ENCODE data around the gene ANKRD17.

The ANKRD17 gene

GRCh38 chr4:73237044-73237443, 21.6 kb downstream of the ANKRD17 start:
- no peak for TF ChIP-seq CTCF (IDR thresholded peaks at IDR 0.05)

GRCh38 chr4:73236151-73236550, 22.4 kb downstream of the ANKRD17 start:
- no peak for TF ChIP-seq CTCF (IDR thresholded peaks at IDR 0.05)

- no peak for TF ChIP-seq CTCF (IDR thresholded peaks at IDR 0.05)
These were observed 23.9 kb downstream of the ANKRD17 start for GRCh38 chr4:73234712-73235111.

GRCh38 chr4:73231518-73232487, 26.8 kb downstream of the ANKRD17 start:
- TF ChIP-seq CTCF (IDR thresholded peaks at IDR 0.05): no peak

GRCh38 chr4:73230865-73231517, 27.6 kb downstream of the ANKRD17 start:
- TF ChIP-seq CTCF (IDR thresholded peaks at IDR 0.05): no peak

- no peak for TF ChIP-seq CTCF (IDR thresholded peaks at IDR 0.05)
These were observed 33.7 kb downstream of the ANKRD17 start for GRCh38 chr4:73224886-73225285.

- no peak for TF ChIP-seq CTCF (IDR thresholded peaks at IDR 0.05)
These were observed 35.3 kb downstream of the ANKRD17 start for GRCh38 chr4:73223258-73223650.
